DOHH2 (cell line): ENCODE measurements around the gene SLC30A1.

Experiments used
- EZH2phosphoT487 ChIP-seq: fragments of 200-600 bp; sonication (generic); IDR thresholded peaks from 2 replicates; pipeline ENCODE4 v1.6.1; 2017; ENCODE audit warnings: borderline replicate concordance, mild to moderate bottlenecking, antibody characterized with exemption, low read length, moderate library complexity, mixed read lengths
- TF ChIP-seq, protein P1 (sequence below): fragments of 200-600 bp; sonication (generic); IDR thresholded peaks from one replicate; pipeline ENCODE4 v1.5.1; 2014; ENCODE audit warnings: antibody characterized with exemption, mild to moderate bottlenecking, low read depth, low read length; ENCODE audit not compliant: poor library complexity, severe bottlenecking

DNA sequence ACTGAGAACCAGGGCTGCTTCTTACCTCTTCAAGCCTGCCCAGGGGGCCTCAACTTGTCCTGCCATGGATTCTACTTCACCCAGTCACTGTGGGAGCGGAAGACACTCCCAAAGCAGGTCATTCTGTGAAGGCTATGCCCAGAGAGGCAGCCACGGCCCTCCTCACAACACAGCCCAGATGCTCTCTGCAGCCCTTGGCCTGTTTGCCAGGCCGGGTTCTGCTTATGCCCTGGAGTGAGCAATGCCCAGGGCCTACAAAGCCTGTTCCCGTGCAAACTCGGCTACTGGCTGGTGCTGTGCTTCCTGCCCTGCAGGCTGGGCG lies 33.8 kb upstream of the SLC30A1 start:
- TF ChIP-seq, protein P1, sequence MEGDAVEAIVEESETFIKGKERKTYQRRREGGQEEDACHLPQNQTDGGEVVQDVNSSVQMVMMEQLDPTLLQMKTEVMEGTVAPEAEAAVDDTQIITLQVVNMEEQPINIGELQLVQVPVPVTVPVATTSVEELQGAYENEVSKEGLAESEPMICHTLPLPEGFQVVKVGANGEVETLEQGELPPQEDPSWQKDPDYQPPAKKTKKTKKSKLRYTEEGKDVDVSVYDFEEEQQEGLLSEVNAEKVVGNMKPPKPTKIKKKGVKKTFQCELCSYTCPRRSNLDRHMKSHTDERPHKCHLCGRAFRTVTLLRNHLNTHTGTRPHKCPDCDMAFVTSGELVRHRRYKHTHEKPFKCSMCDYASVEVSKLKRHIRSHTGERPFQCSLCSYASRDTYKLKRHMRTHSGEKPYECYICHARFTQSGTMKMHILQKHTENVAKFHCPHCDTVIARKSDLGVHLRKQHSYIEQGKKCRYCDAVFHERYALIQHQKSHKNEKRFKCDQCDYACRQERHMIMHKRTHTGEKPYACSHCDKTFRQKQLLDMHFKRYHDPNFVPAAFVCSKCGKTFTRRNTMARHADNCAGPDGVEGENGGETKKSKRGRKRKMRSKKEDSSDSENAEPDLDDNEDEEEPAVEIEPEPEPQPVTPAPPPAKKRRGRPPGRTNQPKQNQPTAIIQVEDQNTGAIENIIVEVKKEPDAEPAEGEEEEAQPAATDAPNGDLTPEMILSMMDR, result no peak
- TF ChIP-seq EZH2phosphoT487, result no peak
